Muscle layer of duodenum (tissue), 2 donors: Measurements from ENCODE around the gene FBXO34.

Source experiments
- H3K27ac ChIP-seq: one replicate; pipeline ENCODE4 v1.7.0; 2013; ENCODE audit warnings: mild to moderate bottlenecking, low read length
- H3K27me3 ChIP-seq: one replicate; pipeline ENCODE4 v1.7.0; 2013; ENCODE audit warnings: low read depth, mild to moderate bottlenecking, control low read depth, low read length
- H3K36me3 ChIP-seq, 2 donors: one replicate each; pipeline ENCODE4 v1.7.0; 2013; ENCODE audit warnings: low read length in 2 of 2, control low read depth in 1 of 2, mild to moderate bottlenecking in 1 of 2; ENCODE audit not compliant: insufficient read depth in 2 of 2, control insufficient read depth in 1 of 2
- H3K4me1 ChIP-seq, 2 donors: one replicate each; pipeline ENCODE4 v1.7.0; 2013; ENCODE audit warnings: low read length in 2 of 2, mild to moderate bottlenecking in 2 of 2, control low read depth in 1 of 2, moderate library complexity in 1 of 2; ENCODE audit not compliant: insufficient read depth in 2 of 2, control insufficient read depth in 1 of 2
- H3K4me3 ChIP-seq, 2 donors: one replicate each; pipeline ENCODE4 v1.7.0; 2013; ENCODE audit warnings: low read length in 2 of 2, low read depth in 1 of 2, mild to moderate bottlenecking in 1 of 2
- H3K9me3 ChIP-seq, 2 donors: one replicate each; pipeline ENCODE4 v1.7.0; 2013; ENCODE audit warnings: low read length in 2 of 2, control low read depth in 1 of 2, mild to moderate bottlenecking in 1 of 2; ENCODE audit not compliant: control insufficient read depth in 1 of 2
- donor health status: healthy.

The FBXO34 gene

DNA sequence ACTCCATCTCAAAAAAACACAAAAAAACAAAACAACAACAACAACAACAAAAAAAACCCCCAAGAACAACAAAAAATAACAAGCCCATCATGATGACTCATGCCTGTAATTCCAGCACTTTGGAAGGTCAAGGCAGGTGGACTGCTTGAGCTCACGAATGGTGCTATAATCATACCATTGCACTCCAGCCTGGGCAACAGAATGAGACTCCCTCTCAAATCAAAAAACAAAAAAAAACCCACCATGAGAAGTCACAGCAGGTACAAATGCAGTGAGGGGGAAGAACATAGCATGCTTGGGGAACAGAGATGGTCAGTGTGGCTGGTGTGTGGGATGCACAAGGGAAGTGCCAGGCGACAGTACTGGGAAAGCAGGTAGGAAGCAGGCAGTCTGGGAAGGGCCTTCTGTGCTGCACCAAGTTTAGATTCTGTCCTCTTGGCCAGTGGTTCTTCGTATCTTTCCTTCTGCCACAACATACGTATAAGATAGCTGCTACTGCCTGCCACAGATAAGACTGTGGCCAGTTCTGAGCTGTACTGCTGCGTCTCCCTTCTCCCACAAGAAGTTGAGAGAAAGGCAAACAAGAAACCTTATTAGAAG is 112.4 kb downstream of the FBXO34 start:
- Histone ChIP-seq H3K4me1 (no peaks in the 10 kb centered on the region), H3K4me3 (no peak overlapping the region)

DNA sequence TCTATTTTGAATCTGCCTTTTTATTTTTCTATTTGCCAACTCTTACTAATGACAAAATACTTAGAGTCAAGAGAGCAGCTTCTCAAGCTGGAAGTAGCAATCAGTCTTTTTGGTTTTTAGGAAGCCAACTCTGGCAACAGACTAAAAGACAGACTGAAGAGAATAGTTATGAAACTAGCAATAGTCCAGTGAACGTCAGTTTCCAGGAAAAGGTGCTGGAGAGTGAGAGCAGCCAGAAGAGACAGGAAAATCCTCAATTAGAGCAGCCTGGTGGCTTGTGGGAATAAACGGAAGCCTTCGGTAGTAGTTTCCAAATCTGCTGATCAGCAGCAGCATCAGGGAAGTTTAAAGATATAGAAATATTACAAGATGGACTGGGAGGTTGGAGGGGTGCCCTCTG is 113.3 kb downstream of the FBXO34 start:
- no peaks in the 10 kb centered on the region for H3K27me3 ChIP-seq
- H3K4me3 ChIP-seq: no peak overlapping the region
- peaks cover 20 to 50% of the 10 kb centered on the region in 2 donors for H3K36me3 ChIP-seq
- H3K9me3 ChIP-seq: no peaks in the 10 kb centered on the region
- H3K27ac ChIP-seq: no peak overlapping the region
- no peaks in the 10 kb centered on the region for H3K4me1 ChIP-seq

More for the DNA sequence above, 112.4 kb downstream of the FBXO34 start:
- no peaks in the 10 kb centered on the region for H3K9me3 ChIP-seq
- no peak overlapping the region for H3K27ac ChIP-seq
- no peaks in the 10 kb centered on the region for H3K27me3 ChIP-seq
- H3K36me3 ChIP-seq: peaks cover 20 to 51% of the 10 kb centered on the region in 2 donors

DNA sequence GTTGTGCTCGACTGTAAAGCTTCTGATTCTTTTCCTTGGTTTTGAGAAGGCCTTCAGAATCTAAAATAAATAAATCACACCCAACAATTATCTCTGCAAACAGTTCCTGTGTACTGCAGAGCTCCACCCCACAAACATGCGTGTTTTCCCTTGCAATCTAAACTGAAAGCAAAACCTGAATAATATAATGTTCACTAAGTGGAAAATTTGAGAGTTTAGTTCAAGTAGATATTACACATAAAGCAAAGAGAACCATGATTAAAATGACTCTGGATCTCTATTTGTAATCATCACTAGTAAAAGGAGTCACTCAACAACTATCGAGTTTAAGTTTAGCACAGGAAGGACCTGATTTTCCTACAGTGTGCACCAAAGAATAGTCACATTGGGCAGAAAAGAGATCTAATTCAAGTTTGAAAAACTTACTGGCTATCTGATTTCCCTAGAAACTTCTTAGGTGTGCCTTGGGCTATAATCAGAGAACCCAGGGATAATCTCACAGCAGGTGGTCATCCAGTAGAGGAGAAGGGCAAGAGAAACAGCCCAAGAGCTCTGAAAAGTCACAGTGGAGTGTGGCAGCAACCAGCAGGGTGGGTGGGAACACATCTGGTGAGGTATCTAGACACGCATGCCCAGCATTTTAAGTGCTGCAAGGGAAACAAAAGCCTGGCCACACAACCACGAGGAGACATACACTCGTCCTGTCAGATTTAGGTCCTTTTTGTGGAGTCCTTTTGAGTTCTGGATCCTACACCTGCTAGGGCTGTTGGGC is 115.0 kb downstream of the FBXO34 start:
- H3K36me3 ChIP-seq: peaks cover 11 to 35% of the 10 kb centered on the region in 2 donors
- H3K4me1 ChIP-seq: no peaks in the 10 kb centered on the region
- no peaks in the 10 kb centered on the region for H3K9me3 ChIP-seq
- no peak overlapping the region for H3K4me3 ChIP-seq
- peak overlapping the region; percentile 40 for H3K27ac ChIP-seq
- H3K27me3 ChIP-seq: no peaks in the 10 kb centered on the region

DNA sequence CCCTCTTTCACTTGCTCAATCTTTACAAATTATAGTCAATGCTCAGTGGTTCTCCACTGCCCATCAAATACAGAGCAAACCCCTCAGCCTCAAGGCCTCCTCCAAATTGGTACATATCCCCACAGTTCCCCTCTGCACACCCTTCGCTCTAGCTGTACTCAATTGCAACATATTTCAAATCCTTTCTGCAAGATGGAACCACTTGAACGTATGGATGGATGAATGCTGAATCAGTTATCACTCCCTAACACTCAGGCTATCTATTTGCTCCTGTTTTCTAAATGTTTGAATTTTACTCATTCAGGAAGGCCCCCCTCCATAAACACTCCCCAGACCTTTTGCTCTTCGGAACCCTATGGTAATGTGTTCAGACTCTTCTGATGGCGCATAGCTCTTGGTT is 115.9 kb downstream of the FBXO34 start:
- H3K27me3 ChIP-seq: no peaks in the 10 kb centered on the region
- no peak overlapping the region for H3K4me3 ChIP-seq
- no peak overlapping the region for H3K27ac ChIP-seq
- H3K4me1 ChIP-seq: no peaks in the 10 kb centered on the region
- H3K36me3 ChIP-seq: peaks cover 4 to 27% of the 10 kb centered on the region in 2 donors
- H3K9me3 ChIP-seq: no peaks in the 10 kb centered on the region

DNA sequence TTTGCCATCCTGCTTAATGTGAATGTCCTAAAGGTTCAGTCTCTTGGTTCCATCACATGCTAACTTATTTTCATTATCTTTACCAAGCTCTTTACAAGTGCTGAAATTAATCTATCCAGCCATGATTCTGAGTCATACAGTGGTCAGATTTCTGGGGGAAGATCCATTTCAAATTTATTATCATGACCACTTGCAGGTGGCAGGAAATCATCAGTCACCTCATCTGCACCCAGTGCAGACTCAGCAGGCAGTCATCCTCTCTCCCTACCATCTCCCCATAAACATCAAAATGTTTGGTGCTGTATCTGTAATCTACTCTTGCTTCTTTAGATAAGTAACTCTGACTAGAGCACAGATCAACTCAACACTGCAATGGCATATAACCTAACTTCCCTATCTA is 116.9 kb downstream of the FBXO34 start:
- no peaks in the 10 kb centered on the region for H3K9me3 ChIP-seq
- no peak overlapping the region for H3K4me3 ChIP-seq
- peaks cover 4 to 27% of the 10 kb centered on the region in 2 donors for H3K36me3 ChIP-seq
- no peak overlapping the region for H3K27ac ChIP-seq
- no peaks in the 10 kb centered on the region for H3K4me1 ChIP-seq
- no peaks in the 10 kb centered on the region for H3K27me3 ChIP-seq

DNA sequence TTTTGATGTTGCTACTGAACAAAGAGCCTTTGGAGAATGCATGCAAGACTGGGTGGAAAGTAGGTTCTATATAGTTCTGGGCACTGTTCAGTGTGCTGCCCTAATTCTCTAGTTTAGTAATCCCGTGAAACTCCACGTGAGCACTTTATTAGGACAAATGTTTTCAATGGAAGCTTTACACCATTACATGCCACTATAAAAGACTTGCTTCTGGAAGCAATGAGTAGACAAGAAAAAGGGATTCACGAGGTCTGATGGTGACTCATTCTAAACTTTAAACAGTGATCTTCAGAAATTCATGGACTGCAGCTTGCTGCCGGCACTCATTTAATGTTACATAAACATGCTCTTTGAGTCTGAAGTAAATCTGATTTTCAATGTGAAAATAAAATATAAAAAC is 118.1 kb downstream of the FBXO34 start:
- no peaks in the 10 kb centered on the region for H3K4me1 ChIP-seq
- peaks cover 5 to 23% of the 10 kb centered on the region in 2 donors for H3K36me3 ChIP-seq

DNA sequence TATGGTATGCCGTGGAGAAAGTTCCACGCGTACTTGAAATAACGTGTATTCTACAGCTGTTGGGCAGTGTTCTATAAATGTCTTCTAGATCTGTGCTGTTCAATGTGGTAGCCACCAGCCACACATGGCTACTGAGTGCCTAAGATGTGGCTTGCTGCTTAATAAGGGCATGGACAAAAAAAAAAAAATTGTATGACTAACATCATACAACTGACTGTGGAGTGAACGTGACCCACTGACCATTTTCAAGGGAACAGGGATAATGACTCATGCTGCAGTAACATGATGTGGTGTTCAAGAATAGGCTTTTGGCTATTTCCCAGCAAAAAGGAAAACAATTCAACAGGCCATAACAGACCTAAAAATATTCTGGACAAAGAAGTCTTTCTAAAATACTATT is 127.5 kb downstream of the FBXO34 start:
- Histone ChIP-seq H3K9me3 (no peaks in the 10 kb centered on the region), H3K4me1 (no peaks in the 10 kb centered on the region), H3K27me3 (no peaks in the 10 kb centered on the region), H3K27ac (no peak overlapping the region), H3K36me3 (peaks cover 13 to 26% of the 10 kb centered on the region in 2 donors), H3K4me3 (no peak overlapping the region)

More for the DNA sequence above, 118.1 kb downstream of the FBXO34 start:
- no peaks in the 10 kb centered on the region for H3K27me3 ChIP-seq
- no peak overlapping the region for H3K27ac ChIP-seq
- no peaks in the 10 kb centered on the region for H3K9me3 ChIP-seq
- H3K4me3 ChIP-seq: no peak overlapping the region

DNA sequence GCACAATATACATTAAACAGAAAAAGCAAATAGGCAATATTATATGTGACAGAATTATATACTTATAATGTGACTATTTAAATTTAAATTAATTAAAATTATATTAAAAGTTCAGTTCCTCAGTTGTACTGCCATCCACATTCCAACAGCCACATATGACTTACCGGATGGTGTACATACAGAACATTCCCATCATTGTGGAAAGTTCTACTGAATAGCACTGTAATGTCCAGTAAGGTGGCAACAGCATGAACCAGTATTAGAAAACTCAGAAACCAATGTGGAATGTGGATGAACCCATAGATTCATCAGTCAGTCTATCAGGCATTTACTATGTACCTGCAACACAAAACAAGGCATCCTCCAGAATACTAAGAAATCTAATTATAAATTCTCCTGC is 128.0 kb downstream of the FBXO34 start:
- Histone ChIP-seq H3K36me3 (peaks cover 13 to 25% of the 10 kb centered on the region in 2 donors), H3K9me3 (no peaks in the 10 kb centered on the region), H3K4me3 (no peak overlapping the region), H3K4me1 (no peaks in the 10 kb centered on the region), H3K27ac (no peak overlapping the region), H3K27me3 (no peaks in the 10 kb centered on the region)

DNA sequence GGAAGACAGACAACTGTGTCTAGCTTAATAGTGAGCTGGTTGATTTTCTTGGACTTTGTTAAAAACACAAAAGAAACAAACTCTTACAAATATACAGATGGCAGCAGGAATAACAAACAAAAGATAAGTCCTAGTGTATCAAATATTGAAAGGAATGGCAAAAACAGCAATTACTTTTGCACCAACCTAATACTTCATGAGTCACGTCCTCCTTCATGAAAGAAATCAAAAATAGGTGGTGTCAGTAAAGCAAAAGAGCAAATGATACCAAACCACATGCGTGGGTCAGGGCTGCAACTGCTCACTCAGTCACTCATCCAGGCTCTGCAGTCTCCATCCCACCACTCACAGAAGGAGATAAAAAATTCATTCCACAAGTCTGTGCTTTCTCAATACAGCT is 128.6 kb downstream of the FBXO34 start:
- Histone ChIP-seq H3K4me1 (no peaks in the 10 kb centered on the region), H3K9me3 (no peaks in the 10 kb centered on the region), H3K27me3 (no peaks in the 10 kb centered on the region), H3K36me3 (peaks cover 7 to 18% of the 10 kb centered on the region in 2 donors), H3K27ac (no peak overlapping the region), H3K4me3 (no peak overlapping the region)

DNA sequence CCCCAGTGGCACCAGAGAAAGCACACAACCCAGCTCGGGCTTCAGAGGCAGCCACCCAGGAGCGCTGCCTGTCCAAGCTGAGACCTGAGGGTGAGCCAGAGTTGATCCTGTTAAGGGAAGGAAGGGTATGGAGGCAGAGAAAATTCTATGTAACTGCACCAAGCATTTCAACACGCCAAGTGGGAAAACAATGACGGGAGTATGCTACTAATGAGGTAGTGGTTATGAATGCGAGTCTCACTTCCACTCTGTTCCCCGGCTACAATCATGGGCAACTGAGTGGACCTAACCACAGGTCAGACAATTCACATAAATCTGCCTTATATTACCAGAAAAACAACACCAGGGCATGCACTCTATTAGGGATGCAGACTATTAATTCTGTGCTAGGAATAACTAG is 130.5 kb downstream of the FBXO34 start:
- H3K9me3 ChIP-seq: no peaks in the 10 kb centered on the region
- no peak overlapping the region for H3K4me3 ChIP-seq
- H3K27ac ChIP-seq: no peak overlapping the region
- no peaks in the 10 kb centered on the region for H3K4me1 ChIP-seq
- peaks cover 0 to 4% of the 10 kb centered on the region in 2 donors for H3K36me3 ChIP-seq
- H3K27me3 ChIP-seq: no peaks in the 10 kb centered on the region
